ENCODE results near the gene BOLA1.

DNA sequence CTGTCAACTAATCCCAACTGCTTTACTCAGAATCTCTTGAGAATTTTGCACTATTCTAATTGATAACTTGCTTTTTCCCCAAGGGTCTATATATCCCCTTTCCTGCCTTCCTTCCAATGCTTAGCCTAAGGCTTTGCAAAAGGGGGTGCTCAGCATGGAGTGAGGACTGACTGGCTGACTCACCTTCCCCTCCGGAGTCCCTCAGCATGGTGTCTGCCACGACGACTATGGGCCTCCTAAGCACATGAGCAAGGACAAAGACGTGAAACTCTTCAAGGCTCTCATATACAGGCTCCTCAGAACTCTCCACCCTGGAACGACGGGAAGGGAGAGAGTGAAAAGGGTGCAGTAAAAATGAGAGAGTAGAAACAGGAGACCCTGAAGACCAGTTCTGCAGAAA, 50.5 kb downstream of the BOLA1 start:
- TF ChIP-seq ZNF560 (tag by site-specific recombination; IDR thresholded peaks at IDR 0.05; ENCODE audit: borderline replicate concordance) (no peak), KLF1 (tag by site-specific recombination; IDR thresholded peaks at IDR 0.05) (no peak), ZIC2 (tag by site-specific recombination; IDR thresholded peaks at IDR 0.05) (peak; percentile 60), ZFP41 (tag by site-specific recombination; IDR thresholded peaks at IDR 0.05; ENCODE audit: borderline replicate concordance) (no peak)

Measured in HEK293 (cell line).